ENCODE data around the gene ZBTB11.

GRCh38 chr3:101617478-101617877, 59.5 kb downstream of the ZBTB11 start:
- TF ChIP-seq GATA3 (IDR thresholded peaks at IDR 0.05; ENCODE audit: low read depth, low read length) (no peak), GATA2 (IDR thresholded peaks at IDR 0.05; ENCODE audit: low read depth, low read length) (no peak)
